ENCODE data around the gene TLCD4.

Gene TLCD4

DNA sequence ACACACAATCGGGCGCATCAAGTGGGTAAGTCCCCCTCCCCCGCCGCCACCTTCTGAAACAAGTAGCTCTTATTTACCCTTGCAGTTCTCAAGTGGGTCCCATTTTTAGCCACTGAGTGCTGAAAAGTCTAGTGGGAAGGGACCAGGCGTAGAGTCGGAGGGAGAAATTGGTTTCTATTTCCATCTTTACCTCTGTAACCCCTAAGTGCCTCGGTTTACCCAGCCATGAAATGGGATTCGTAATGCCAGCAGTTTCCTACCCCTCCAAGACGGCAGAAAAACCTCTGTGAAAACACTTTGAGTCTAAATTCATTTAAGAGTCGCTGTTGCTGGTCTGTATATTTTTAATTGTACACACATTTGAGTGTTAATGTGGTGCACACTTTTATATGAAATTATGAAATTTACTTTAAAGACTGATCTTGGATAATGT, 928 bp downstream of the TLCD4 start:
- H3K4me1 ChIP-seq, result no peaks in the 10 kb centered on the region
- no peaks in the 10 kb centered on the region for H3K27me3 ChIP-seq (ENCODE audit: control insufficient read depth, insufficient read depth, low read length)
- no peak overlapping the region for H3K27ac ChIP-seq

GRCh38 chr1:95118710-95119109, 1.6 kb downstream of the TLCD4 start:
- no peak overlapping the region for H3K4me3 ChIP-seq (ENCODE audit: low read depth, low read length)
- no peaks in the 10 kb centered on the region for H3K4me1 ChIP-seq
- H3K9me3 ChIP-seq (ENCODE audit: control insufficient read depth, low read length), result no peaks in the 10 kb centered on the region
- no peaks in the 10 kb centered on the region for H3K79me2 ChIP-seq
- no peak overlapping the region for H3K4me2 ChIP-seq (ENCODE audit: low read length)
- H3K27ac ChIP-seq, result no peak overlapping the region
- no peak overlapping the region for H3K9ac ChIP-seq
- TF ChIP-seq, protein P1, sequence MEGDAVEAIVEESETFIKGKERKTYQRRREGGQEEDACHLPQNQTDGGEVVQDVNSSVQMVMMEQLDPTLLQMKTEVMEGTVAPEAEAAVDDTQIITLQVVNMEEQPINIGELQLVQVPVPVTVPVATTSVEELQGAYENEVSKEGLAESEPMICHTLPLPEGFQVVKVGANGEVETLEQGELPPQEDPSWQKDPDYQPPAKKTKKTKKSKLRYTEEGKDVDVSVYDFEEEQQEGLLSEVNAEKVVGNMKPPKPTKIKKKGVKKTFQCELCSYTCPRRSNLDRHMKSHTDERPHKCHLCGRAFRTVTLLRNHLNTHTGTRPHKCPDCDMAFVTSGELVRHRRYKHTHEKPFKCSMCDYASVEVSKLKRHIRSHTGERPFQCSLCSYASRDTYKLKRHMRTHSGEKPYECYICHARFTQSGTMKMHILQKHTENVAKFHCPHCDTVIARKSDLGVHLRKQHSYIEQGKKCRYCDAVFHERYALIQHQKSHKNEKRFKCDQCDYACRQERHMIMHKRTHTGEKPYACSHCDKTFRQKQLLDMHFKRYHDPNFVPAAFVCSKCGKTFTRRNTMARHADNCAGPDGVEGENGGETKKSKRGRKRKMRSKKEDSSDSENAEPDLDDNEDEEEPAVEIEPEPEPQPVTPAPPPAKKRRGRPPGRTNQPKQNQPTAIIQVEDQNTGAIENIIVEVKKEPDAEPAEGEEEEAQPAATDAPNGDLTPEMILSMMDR (IDR thresholded peaks at IDR 0.05), result no peak
- no peak overlapping the region for H2AFZ ChIP-seq
- H3K27me3 ChIP-seq (ENCODE audit: control insufficient read depth, insufficient read depth, low read length), result no peaks in the 10 kb centered on the region
- no peaks in the 10 kb centered on the region for H3K36me3 ChIP-seq (ENCODE audit: control insufficient read depth, insufficient read depth, low read length)

More for the DNA sequence above, 928 bp downstream of the TLCD4 start:
- H3K36me3 ChIP-seq (ENCODE audit: control insufficient read depth, insufficient read depth, low read length), result no peaks in the 10 kb centered on the region
- no peak overlapping the region for H3K9ac ChIP-seq
- no peaks in the 10 kb centered on the region for H3K79me2 ChIP-seq
- peak overlapping the region; percentile 64 for H3K4me2 ChIP-seq (ENCODE audit: low read length)
- no peaks in the 10 kb centered on the region for H3K9me3 ChIP-seq (ENCODE audit: control insufficient read depth, low read length)
- TF ChIP-seq, protein P1 (IDR thresholded peaks at IDR 0.05), result no peak
- H2AFZ ChIP-seq, result peak overlapping the region; percentile 76
- peak overlapping the region; percentile 63 for H3K4me3 ChIP-seq (ENCODE audit: low read depth, low read length)

DNA sequence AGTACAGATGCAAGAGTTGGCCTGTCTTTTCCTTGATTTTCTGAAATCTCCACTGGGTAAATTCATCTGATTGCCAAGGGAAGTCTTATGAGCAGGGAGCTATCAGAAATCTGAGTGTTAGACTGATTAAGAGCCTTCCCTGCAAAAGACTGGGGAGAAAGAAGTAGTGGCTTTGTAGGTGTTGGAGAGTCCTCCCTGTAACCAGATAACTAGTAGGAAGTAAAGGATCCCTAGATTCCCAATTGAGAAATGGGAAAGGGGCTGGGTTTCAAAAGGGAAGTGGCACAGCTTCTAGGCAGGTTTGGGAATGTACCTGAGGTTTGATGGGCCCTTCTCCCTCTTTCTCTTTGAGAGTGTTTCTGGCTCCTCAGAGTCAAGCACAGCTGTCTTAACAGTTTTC, 2.1 kb downstream of the TLCD4 start:
- H3K4me3 ChIP-seq (ENCODE audit: low read depth, low read length), result no peak overlapping the region
- H3K27me3 ChIP-seq (ENCODE audit: control insufficient read depth, insufficient read depth, low read length), result no peaks in the 10 kb centered on the region
- H3K27ac ChIP-seq, result no peak overlapping the region
- no peaks in the 10 kb centered on the region for H3K4me1 ChIP-seq
- TF ChIP-seq, protein P1 (IDR thresholded peaks at IDR 0.05), result no peak
- H3K4me2 ChIP-seq (ENCODE audit: low read length), result no peak overlapping the region
- H3K9me3 ChIP-seq (ENCODE audit: control insufficient read depth, low read length), result no peaks in the 10 kb centered on the region
- H3K79me2 ChIP-seq, result no peaks in the 10 kb centered on the region
- H3K36me3 ChIP-seq (ENCODE audit: control insufficient read depth, insufficient read depth, low read length), result no peaks in the 10 kb centered on the region
- H2AFZ ChIP-seq, result no peak overlapping the region
- no peak overlapping the region for H3K9ac ChIP-seq

GRCh38 chr1:95122151-95122697, 5.1 kb downstream of the TLCD4 start:
- Histone ChIP-seq H3K9me3 (ENCODE audit: control insufficient read depth, low read length) (no peaks in the 10 kb centered on the region), H3K27ac (no peak overlapping the region), H3K9ac (no peak overlapping the region), H3K27me3 (ENCODE audit: control insufficient read depth, insufficient read depth, low read length) (no peaks in the 10 kb centered on the region), H3K4me2 (ENCODE audit: low read length) (no peak overlapping the region), H3K36me3 (ENCODE audit: control insufficient read depth, insufficient read depth, low read length) (no peaks in the 10 kb centered on the region), H3K4me3 (ENCODE audit: low read depth, low read length) (no peak overlapping the region), H3K79me2 (no peaks in the 10 kb centered on the region), H2AFZ (no peak overlapping the region), H3K4me1 (no peaks in the 10 kb centered on the region)
- TF ChIP-seq, protein P1 (IDR thresholded peaks at IDR 0.05), result no peak

GRCh38 chr1:95124342-95124741, 7.2 kb downstream of the TLCD4 start:
- TF ChIP-seq, protein P1 (IDR thresholded peaks at IDR 0.05), result no peak
- H3K9ac ChIP-seq, result no peak overlapping the region
- no peaks in the 10 kb centered on the region for H3K27me3 ChIP-seq (ENCODE audit: control insufficient read depth, insufficient read depth, low read length)
- H3K4me1 ChIP-seq, result no peaks in the 10 kb centered on the region
- no peaks in the 10 kb centered on the region for H3K9me3 ChIP-seq (ENCODE audit: control insufficient read depth, low read length)
- H3K4me3 ChIP-seq (ENCODE audit: low read depth, low read length), result no peak overlapping the region
- no peaks in the 10 kb centered on the region for H3K36me3 ChIP-seq (ENCODE audit: control insufficient read depth, insufficient read depth, low read length)
- no peak overlapping the region for H2AFZ ChIP-seq
- no peak overlapping the region for H3K27ac ChIP-seq
- no peak overlapping the region for H3K4me2 ChIP-seq (ENCODE audit: low read length)
- no peaks in the 10 kb centered on the region for H3K79me2 ChIP-seq

Data from parathyroid adenoma (tissue), 2 donors.